HepG2 (cell line): ENCODE measurements around the gene C20orf204. TPM values are rescaled to one million over a fixed set of nuclear protein-coding genes. Genes with fewer than 3 reads are reported as not detected.

Source experiments
- AHR ChIP-seq: IDR thresholded peaks from 2 replicates; pipeline ENCODE4 v1.6.1; 2018; ENCODE audit warnings: missing genetic modification reagents, missing compliant biosample characterization
- DR1 ChIP-seq: sonication (generic); formaldehyde crosslinking; IDR thresholded peaks from 2 replicates; pipeline ENCODE4 v1.8.0; 2021; ENCODE audit warnings: mild to moderate bottlenecking, missing genetic modification reagents, inconsistent platforms
- HMGXB4 ChIP-seq, 2 experiments: sonication (generic) in 1 of 2; formaldehyde crosslinking in 1 of 2; IDR thresholded peaks; 2 replicates each; pipeline versions ENCODE4 v1.4.0 to v1.6.1; 2018 to 2020; ENCODE audit warnings: missing genetic modification reagents in 2 of 2, borderline replicate concordance in 1 of 2, low read depth in 1 of 2, mild to moderate bottlenecking in 1 of 2, missing biosample characterization in 1 of 2
- JUNB ChIP-seq: sonication (generic); formaldehyde crosslinking; IDR thresholded peaks from 2 replicates; pipeline ENCODE4 v1.8.0; 2022; ENCODE audit warnings: missing genetic modification reagents, mild to moderate bottlenecking, borderline replicate concordance
- KLF6 ChIP-seq: IDR thresholded peaks from 2 replicates; pipeline ENCODE4 v1.8.0; 2016; ENCODE audit warnings: missing biosample characterization, missing genetic modification reagents
- MTA3 ChIP-seq: sonication (generic); formaldehyde crosslinking; IDR thresholded peaks from 2 replicates; pipeline ENCODE4 v1.4.0; 2020; ENCODE audit warnings: missing genetic modification reagents
- NR0B2 ChIP-seq: sonication (generic); formaldehyde crosslinking; IDR thresholded peaks from 2 replicates; pipeline ENCODE4 v1.4.0; 2020; ENCODE audit warnings: mild to moderate bottlenecking, missing genetic modification reagents
- NR2C2 ChIP-seq: sonication (generic); formaldehyde crosslinking; IDR thresholded peaks from 2 replicates; pipeline ENCODE4 v1.4.0; 2020; ENCODE audit warnings: missing genetic modification reagents, mild to moderate bottlenecking, moderate library complexity, borderline replicate concordance
- NR2F1 ChIP-seq, 2 experiments: fragments of 450-650 bp in 1 of 2; formaldehyde crosslinking in 1 of 2; IDR thresholded peaks; 2 replicates each; pipeline versions ENCODE4 v1.5.0 to v1.6.1; 2016 to 2020; ENCODE audit warnings: mild to moderate bottlenecking in 1 of 2, missing compliant biosample characterization in 1 of 2, missing genetic modification reagents in 1 of 2, moderate library complexity in 1 of 2
- PAXIP1 ChIP-seq: sonication (generic); formaldehyde crosslinking; conservative IDR thresholded peaks from 2 replicates; pipeline ENCODE4 v1.4.0; 2020; ENCODE audit warnings: mild to moderate bottlenecking, missing genetic modification reagents, moderate library complexity
- PCBP2 ChIP-seq: fragments of 200-400 bp; formaldehyde crosslinking; optimal IDR thresholded peaks from 2 replicates; pipeline ENCODE3; 2018; ENCODE audit warnings: low read length, low read depth; ENCODE audit not compliant: poor library complexity, severe bottlenecking
- POGZ ChIP-seq: sonication (generic); formaldehyde crosslinking; IDR thresholded peaks from 2 replicates; pipeline ENCODE4 v1.4.0; 2020; ENCODE audit warnings: mild to moderate bottlenecking, missing genetic modification reagents
- PRMT3 ChIP-seq: sonication (generic); formaldehyde crosslinking; IDR thresholded peaks from 2 replicates; pipeline ENCODE4 v1.8.1; 2022; ENCODE audit warnings: low read depth, mild to moderate bottlenecking, moderate library complexity, missing genetic modification reagents, borderline replicate concordance
- TEAD2 ChIP-seq: sonication (generic); formaldehyde crosslinking; IDR thresholded peaks from 2 replicates; pipeline ENCODE4 v1.9.0; 2021; ENCODE audit warnings: missing genetic modification reagents
- USF2 ChIP-seq, 2 experiments: sonication (generic) in 1 of 2; formaldehyde crosslinking in 1 of 2; IDR thresholded peaks; 2 replicates each; pipeline versions ENCODE4 v1.5.1 to v1.6.1; 2011 to 2020; ENCODE audit warnings: borderline replicate concordance in 1 of 2, low read depth in 1 of 2, low read length in 1 of 2, mild to moderate bottlenecking in 1 of 2, missing genetic modification reagents in 1 of 2, moderate library complexity in 1 of 2
- ZMYM4 ChIP-seq: sonication (generic); formaldehyde crosslinking; IDR thresholded peaks from 2 replicates; pipeline ENCODE4 v1.8.1; 2023; ENCODE audit warnings: mild to moderate bottlenecking, missing genetic modification reagents
- ZNF20 ChIP-seq: sonication (generic); formaldehyde crosslinking; IDR thresholded peaks from 2 replicates; pipeline ENCODE4 v1.4.0; 2020; ENCODE audit warnings: mild to moderate bottlenecking, moderate library complexity, missing genetic modification reagents
- ZNF564 ChIP-seq: sonication (generic); formaldehyde crosslinking; IDR thresholded peaks from 2 replicates; pipeline ENCODE4 v1.8.1; 2023; ENCODE audit warnings: mild to moderate bottlenecking, missing genetic modification reagents
- ZNF572 ChIP-seq: sonication (generic); formaldehyde crosslinking; IDR thresholded peaks from 2 replicates; pipeline ENCODE4 v1.5.1; 2020; ENCODE audit warnings: mild to moderate bottlenecking, missing genetic modification reagents
- polyA plus RNA-seq, 8 experiments: library from polyadenylated mRNA; depleted of rRNA in 3 of 8; stranded (reverse) in 7 of 8; unstranded in 1 of 8; fragments of >200 nt; fragmentation: Illumina TruSeq in 4 of 8; extraction: Trizol in 4 of 8; gene quantifications; 2 replicates each; pipeline versions ENCODE4 v1.2.1 to v1.2.3, GENCODE V29; 2011 to 2016; ENCODE audit warnings: low read depth in 4 of 8, missing spikeins in 1 of 8, mixed read lengths in 1 of 8; ENCODE audit not compliant: insufficient read depth in 1 of 8
- total RNA-seq, 5 experiments: library from RNA; depleted of rRNA; stranded (reverse); fragments of >200 nt; fragmentation: Illumina TruSeq; extraction: Trizol; gene quantifications; 2 replicates each; pipeline ENCODE4 v1.2.3, GENCODE V29; 2016; ENCODE audit warnings: low read depth in 1 of 5

C20orf204 gene
- total and polyA plus RNA-seq, 2 of the 13 experiments (the other 11 are each of a cell fraction or from before 2014, with no cell fraction given), result 22.1 to 80.0 TPM

- TF ChIP-seq PAXIP1 (CRISPR knock-in tag) (peak; percentile 79), USF2 (IDR thresholded peaks at IDR 0.05; ENCODE audit: low read depth, low read length) (no peak), USF2 (CRISPR knock-in tag; IDR thresholded peaks at IDR 0.05; ENCODE audit: borderline replicate concordance) (no peak), ZNF564 (CRISPR knock-in tag) (no peak), DR1 (0 out of 2 replicates have a peak, but pooled peaks have one; percentile 18), JUNB (CRISPR knock-in tag) (no peak), AHR (CRISPR knock-in tag) (no peak), ZMYM4 (CRISPR knock-in tag) (0 out of 2 replicates have a peak, but pooled peaks have one; percentile 21), KLF6 (CRISPR knock-in tag) (no peak), TEAD2 (CRISPR knock-in tag) (peak; percentile 65; the same call in 1 of the 2 replicates), PCBP2 (no peak), NR2C2 (CRISPR knock-in tag) (peak; percentile 68), NR0B2 (CRISPR knock-in tag) (peak; percentile 51; the same call in 1 of the 2 replicates), PRMT3 (CRISPR knock-in tag) (no peak), POGZ (CRISPR knock-in tag) (peak; percentile 42; the same call in 1 of the 2 replicates), NR2F1 (CRISPR knock-in tag; IDR thresholded peaks at IDR 0.05) (peak; percentile 50 to 73; a peak in 1 of 4 replicates), ZNF572 (CRISPR knock-in tag) (peak; percentile 71; the same call in 1 of the 2 replicates), HMGXB4 (CRISPR knock-in tag; IDR thresholded peaks at IDR 0.05; ENCODE audit: borderline replicate concordance in 1 of 2, low read depth in 1 of 2) (peak; percentile 40 to 57; a peak in 1 of 4 replicates), ZNF20 (no peak), MTA3 (no peak)
These were observed 29.3 kb downstream of the C20orf204 start (continued) for GRCh38 chr20:64065062-64065973.
